Measurements from ENCODE around the gene EXOC6. TPM values are rescaled to one million over a fixed set of nuclear protein-coding genes. Genes with fewer than 3 reads are reported as not detected.

The EXOC6 gene
- total RNA-seq, 1 experiment from 2014 or later = 9.3 TPM

GRCh38 chr10:92937876-92938275 lies 89.6 kb downstream of the EXOC6 start:
- BruUV-seq (replicated peaks) = no TSS peak
- Histone ChIP-seq H3K79me2 (ENCODE audit: low read depth) (no peaks in the 10 kb centered on the region), H3K27ac (no peak overlapping the region), H3K36me3 (ENCODE audit: low read depth) (no peaks in the 10 kb centered on the region; the same call in 1 of the 2 replicates), H3K4me3 (no peak overlapping the region), H3F3A (ENCODE audit: insufficient read depth, low read depth) (no peaks in the 10 kb centered on the region), H3K9me2 (ENCODE audit: insufficient read depth) (no peaks in the 10 kb centered on the region), H3K4me2 (no peak overlapping the region), H2AFZ (no peak overlapping the region), H3K9me3 (ENCODE audit: insufficient read depth, low read depth) (no peaks in the 10 kb centered on the region), H3K27me3 (ENCODE audit: insufficient read depth, low read depth) (no peaks in the 10 kb centered on the region), H3K4me1 (replicated peaks; ENCODE audit: insufficient read depth) (no peaks in the 10 kb centered on the region), H4K20me1 (ENCODE audit: insufficient read depth) (no peaks in the 10 kb centered on the region)
- TF ChIP-seq, protein P1, sequence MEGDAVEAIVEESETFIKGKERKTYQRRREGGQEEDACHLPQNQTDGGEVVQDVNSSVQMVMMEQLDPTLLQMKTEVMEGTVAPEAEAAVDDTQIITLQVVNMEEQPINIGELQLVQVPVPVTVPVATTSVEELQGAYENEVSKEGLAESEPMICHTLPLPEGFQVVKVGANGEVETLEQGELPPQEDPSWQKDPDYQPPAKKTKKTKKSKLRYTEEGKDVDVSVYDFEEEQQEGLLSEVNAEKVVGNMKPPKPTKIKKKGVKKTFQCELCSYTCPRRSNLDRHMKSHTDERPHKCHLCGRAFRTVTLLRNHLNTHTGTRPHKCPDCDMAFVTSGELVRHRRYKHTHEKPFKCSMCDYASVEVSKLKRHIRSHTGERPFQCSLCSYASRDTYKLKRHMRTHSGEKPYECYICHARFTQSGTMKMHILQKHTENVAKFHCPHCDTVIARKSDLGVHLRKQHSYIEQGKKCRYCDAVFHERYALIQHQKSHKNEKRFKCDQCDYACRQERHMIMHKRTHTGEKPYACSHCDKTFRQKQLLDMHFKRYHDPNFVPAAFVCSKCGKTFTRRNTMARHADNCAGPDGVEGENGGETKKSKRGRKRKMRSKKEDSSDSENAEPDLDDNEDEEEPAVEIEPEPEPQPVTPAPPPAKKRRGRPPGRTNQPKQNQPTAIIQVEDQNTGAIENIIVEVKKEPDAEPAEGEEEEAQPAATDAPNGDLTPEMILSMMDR (conservative IDR thresholded peaks at IDR 0.05) = no peak
- no peak for TF ChIP-seq EZH2 (IDR thresholded peaks at IDR 0.05; ENCODE audit: low read depth)
- CTCF ChIA-PET = no interaction called here
- intact Hi-C loops (cut with micrococcal nuclease; ENCODE audit: unreplicated experiment) = no loop called here
- no peak for DNase-seq
- POLR2A ChIA-PET (ENCODE audit: unreplicated experiment) = no interaction called here

DNA sequence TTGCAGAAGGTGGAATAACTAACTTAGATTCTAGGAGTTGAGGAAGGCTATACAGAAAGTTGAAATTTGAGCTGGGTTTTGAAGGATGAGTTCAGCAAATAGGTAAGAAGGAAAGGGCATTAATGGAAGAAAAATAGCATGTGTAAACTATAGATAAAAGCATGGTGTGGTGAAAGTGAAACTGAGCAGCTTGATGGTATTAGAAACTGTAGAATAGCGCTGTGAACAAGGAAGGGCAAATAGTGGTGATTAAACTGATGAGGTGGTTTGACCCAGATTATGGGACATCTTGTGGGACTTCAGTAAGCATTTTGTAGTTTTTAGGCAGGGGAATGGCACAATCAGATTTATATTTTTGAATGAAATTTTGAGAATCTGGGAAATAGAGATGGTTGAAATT lies 90.5 kb downstream of the EXOC6 start:
- Histone ChIP-seq H3F3A (ENCODE audit: insufficient read depth, low read depth) (no peaks in the 10 kb centered on the region), H3K9me3 (ENCODE audit: insufficient read depth, low read depth) (no peaks in the 10 kb centered on the region), H3K4me1 (replicated peaks; ENCODE audit: insufficient read depth) (no peaks in the 10 kb centered on the region), H3K9me2 (ENCODE audit: insufficient read depth) (no peaks in the 10 kb centered on the region), H3K36me3 (ENCODE audit: low read depth) (no peaks in the 10 kb centered on the region; the same call in 1 of the 2 replicates), H3K27ac (no peak overlapping the region), H4K20me1 (ENCODE audit: insufficient read depth) (no peaks in the 10 kb centered on the region), H3K4me3 (no peak overlapping the region), H3K79me2 (ENCODE audit: low read depth) (no peaks in the 10 kb centered on the region), H3K27me3 (ENCODE audit: insufficient read depth, low read depth) (no peaks in the 10 kb centered on the region), H3K4me2 (no peak overlapping the region), H2AFZ (no peak overlapping the region)
- ChIA-PET POLR2A (ENCODE audit: unreplicated experiment) (no interaction called here), CTCF (no interaction called here)
- DNase-seq = no peak
- TF ChIP-seq EZH2 (IDR thresholded peaks at IDR 0.05; ENCODE audit: low read depth) = no peak
- TF ChIP-seq, protein P1 (conservative IDR thresholded peaks at IDR 0.05) = no peak
- intact Hi-C loops (cut with micrococcal nuclease; ENCODE audit: unreplicated experiment) = no loop called here
- BruUV-seq (replicated peaks) = no TSS peak

GRCh38 chr10:92942226-92942625 lies 93.9 kb downstream of the EXOC6 start:
- CTCF ChIA-PET = no interaction called here
- no peaks in the 10 kb centered on the region for H3K4me1 ChIP-seq (replicated peaks; ENCODE audit: insufficient read depth)
- H3K9me2 ChIP-seq (ENCODE audit: insufficient read depth) = no peaks in the 10 kb centered on the region
- DNase-seq = no peak
- no peaks in the 10 kb centered on the region for H3K9me3 ChIP-seq (ENCODE audit: insufficient read depth, low read depth)
- no TSS peak for BruUV-seq (replicated peaks)
- no peaks in the 10 kb centered on the region for H3K27me3 ChIP-seq (ENCODE audit: insufficient read depth, low read depth)
- H3K4me2 ChIP-seq = no peak overlapping the region
- intact Hi-C loops (cut with micrococcal nuclease; ENCODE audit: unreplicated experiment) = no loop called here
- H3K36me3 ChIP-seq (ENCODE audit: low read depth) = no peaks in the 10 kb centered on the region
- no peak for TF ChIP-seq EZH2 (IDR thresholded peaks at IDR 0.05; ENCODE audit: low read depth)
- TF ChIP-seq, protein P1 (conservative IDR thresholded peaks at IDR 0.05) = no peak
- H3F3A ChIP-seq (ENCODE audit: insufficient read depth, low read depth) = no peaks in the 10 kb centered on the region
- no peak overlapping the region for H3K4me3 ChIP-seq
- no peaks in the 10 kb centered on the region for H3K79me2 ChIP-seq (ENCODE audit: low read depth)
- H2AFZ ChIP-seq = no peak overlapping the region
- POLR2A ChIA-PET (ENCODE audit: unreplicated experiment) = no interaction called here
- no peak overlapping the region for H3K27ac ChIP-seq
- H4K20me1 ChIP-seq (ENCODE audit: insufficient read depth) = no peaks in the 10 kb centered on the region

Data from PC-9 (cell line).